H9 (cell line): ENCODE measurements around the gene NIM1K. TPM values are rescaled to one million over a fixed set of nuclear protein-coding genes. Genes with fewer than 3 reads are reported as not detected.
"Not testable (repeated sequence)": the region's sequence is repeated elsewhere in the genome, so short reads cannot be mapped to it uniquely, and the experiment has no call there.

Source experiments
- DNase-seq: peaks from one replicate; pipeline ENCODE4 v3.0.0-alpha.2; 2017
- H2AFZ ChIP-seq: one replicate; pipeline ENCODE4 v1.6.1; 2013; ENCODE audit warnings: mild to moderate bottlenecking, low read length, control low read depth, moderate library complexity
- H2AK5ac ChIP-seq: 2 replicates; pipeline ENCODE4 v1.6.1; 2013; ENCODE audit warnings: low read length, control low read depth, mixed read lengths; ENCODE audit not compliant: insufficient read length
- H2BK120ac ChIP-seq: one replicate; pipeline ENCODE4 v1.6.1; 2013; ENCODE audit warnings: low read depth, mild to moderate bottlenecking, low read length, control low read depth, inconsistent platforms; ENCODE audit not compliant: poor library complexity, severe bottlenecking
- H2BK12ac ChIP-seq: 2 replicates; pipeline ENCODE4 v1.6.1; 2013; ENCODE audit warnings: low read length, control low read depth, mixed read lengths, low read depth; ENCODE audit not compliant: insufficient read length
- H2BK15ac ChIP-seq: 2 replicates; pipeline ENCODE4 v1.6.1; 2013; ENCODE audit warnings: low read depth, low read length, control low read depth
- H2BK20ac ChIP-seq: one replicate; pipeline ENCODE4 v1.6.1; 2013; ENCODE audit warnings: low read depth, mild to moderate bottlenecking, low read length, control low read depth, inconsistent platforms; ENCODE audit not compliant: poor library complexity, severe bottlenecking
- H2BK5ac ChIP-seq: 2 replicates; pipeline ENCODE4 v1.6.1; 2013; ENCODE audit warnings: low read length, control low read depth, mixed read lengths; ENCODE audit not compliant: insufficient read length
- H3K14ac ChIP-seq: 2 replicates; pipeline ENCODE4 v1.6.1; 2013; ENCODE audit warnings: low read length, control low read depth; ENCODE audit not compliant: insufficient read depth
- H3K18ac ChIP-seq: 2 replicates; pipeline ENCODE4 v1.6.1; 2013; ENCODE audit warnings: low read depth, mild to moderate bottlenecking, mixed read lengths, low read length, control low read depth; ENCODE audit not compliant: insufficient read length
- H3K23ac ChIP-seq: 2 replicates; pipeline ENCODE4 v1.6.1; 2013; ENCODE audit warnings: low read length, control low read depth, mixed read lengths, low read depth; ENCODE audit not compliant: insufficient read length
- H3K23me2 ChIP-seq: 2 replicates; pipeline ENCODE4 v1.6.1; 2013; ENCODE audit warnings: low read depth, mild to moderate bottlenecking, mixed read lengths, low read length, control low read depth; ENCODE audit not compliant: insufficient read length, poor library complexity, severe bottlenecking
- H3K27ac ChIP-seq: 2 replicates; pipeline ENCODE4 v1.5.1; 2013; ENCODE audit warnings: low read length, control low read depth, mixed read lengths, low read depth; ENCODE audit not compliant: insufficient read length
- H3K27me3 ChIP-seq: 2 replicates; pipeline ENCODE4 v1.6.1; 2013; ENCODE audit warnings: low read length, control low read depth, inconsistent platforms; ENCODE audit not compliant: insufficient read depth
- H3K4ac ChIP-seq: 2 replicates; pipeline ENCODE4 v1.6.1; 2013; ENCODE audit warnings: low read depth, mild to moderate bottlenecking, control low read depth, inconsistent platforms, low read length, moderate library complexity
- H3K4me1 ChIP-seq: 2 replicates; pipeline ENCODE4 v1.6.1; 2013; ENCODE audit warnings: low read length, control low read depth, inconsistent platforms; ENCODE audit not compliant: insufficient read depth
- H3K4me2 ChIP-seq: 2 replicates; pipeline ENCODE4 v1.6.1; 2013; ENCODE audit warnings: low read length, control low read depth, mixed read lengths; ENCODE audit not compliant: insufficient read length, insufficient read depth
- H3K56ac ChIP-seq: 2 replicates; pipeline ENCODE4 v1.6.1; 2013; ENCODE audit warnings: low read depth, mild to moderate bottlenecking, mixed read lengths, low read length, control low read depth; ENCODE audit not compliant: insufficient read length
- H3K79me1 ChIP-seq: 2 replicates; pipeline ENCODE4 v1.6.1; 2013; ENCODE audit warnings: low read depth, mild to moderate bottlenecking, moderate library complexity, low read length, control low read depth, inconsistent platforms; ENCODE audit not compliant: insufficient read depth, poor library complexity, severe bottlenecking
- H3K79me2 ChIP-seq: 2 replicates; pipeline ENCODE4 v1.6.1; 2013; ENCODE audit warnings: low read length, control low read depth, inconsistent platforms; ENCODE audit not compliant: insufficient read depth
- H3K9ac ChIP-seq: 2 replicates; pipeline ENCODE4 v1.6.1; 2013; ENCODE audit warnings: low read length, control low read depth, mixed read lengths; ENCODE audit not compliant: insufficient read length; ENCODE audit errors: extremely low read depth
- H3K9me3 ChIP-seq: one replicate; pipeline ENCODE4 v1.6.1; 2013; ENCODE audit warnings: low read depth, low read length, inconsistent platforms; ENCODE audit not compliant: control insufficient read depth
- H3T11ph ChIP-seq: one replicate; pipeline ENCODE4 v1.6.1; 2013; ENCODE audit warnings: mild to moderate bottlenecking, low read length, control low read depth, inconsistent platforms
- H4K20me1 ChIP-seq: one replicate; pipeline ENCODE4 v1.6.1; 2013; ENCODE audit not compliant: control insufficient read depth, insufficient read length, insufficient read depth
- H4K5ac ChIP-seq: 2 replicates; pipeline ENCODE4 v1.6.1; 2013; ENCODE audit warnings: low read depth, mild to moderate bottlenecking, mixed read lengths, low read length, control low read depth; ENCODE audit not compliant: insufficient read length
- H4K8ac ChIP-seq: replicated peaks from 2 replicates; pipeline ENCODE4 v1.6.1; 2013; ENCODE audit warnings: low read length, control low read depth, mixed read lengths, low read depth; ENCODE audit not compliant: insufficient read length
- H4K91ac ChIP-seq: 2 replicates; pipeline ENCODE4 v1.6.1; 2013; ENCODE audit warnings: low read depth, mild to moderate bottlenecking, moderate library complexity, mixed read lengths, low read length, control low read depth; ENCODE audit not compliant: insufficient read length
- H3K27ac Mint-ChIP-seq, 3 experiments: 2 replicates in 2 of 3; 3 replicates in 1 of 3; pipeline ENCODE4 v1.8.0; 2020 to 2021; ENCODE audit warnings: mixed read lengths in 3 of 3, mild to moderate bottlenecking in 1 of 3, moderate library complexity in 1 of 3
- H3K27me3 Mint-ChIP-seq: 2 replicates; pipeline ENCODE4 v1.8.0; 2021; ENCODE audit warnings: low read depth, mild to moderate bottlenecking, moderate library complexity, mixed read lengths
- H3K36me3 Mint-ChIP-seq, 3 experiments: 2 replicates in 2 of 3; 3 replicates in 1 of 3; pipeline ENCODE4 v1.8.0; 2020 to 2021; ENCODE audit warnings: low read depth in 3 of 3, mixed read lengths in 3 of 3; ENCODE audit not compliant: insufficient read depth in 1 of 3
- H3K4me1 Mint-ChIP-seq, 2 experiments: 2 replicates each; pipeline ENCODE4 v1.8.0; 2020; ENCODE audit warnings: mixed read lengths in 2 of 2
- H3K4me3 Mint-ChIP-seq, 2 experiments: 2 replicates in 1 of 2; 3 replicates in 1 of 2; pipeline ENCODE4 v1.8.0; 2020 to 2021; ENCODE audit warnings: mild to moderate bottlenecking in 2 of 2, mixed read lengths in 2 of 2, moderate library complexity in 1 of 2
- H3K9me3 Mint-ChIP-seq, 2 experiments: 2 replicates in 1 of 2; 3 replicates in 1 of 2; pipeline ENCODE4 v1.8.0; 2020; ENCODE audit warnings: mild to moderate bottlenecking in 2 of 2, mixed read lengths in 2 of 2, moderate library complexity in 1 of 2
- WGBS: extraction: QIAGEN DNeasy Blood & Tissue Kit; methylation state at CpG from one replicate; pipeline ENCODE4 v1.1.7; 2013; ENCODE audit warnings: missing lambda C conversion rate, low lambda C conversion rate, mixed read lengths; ENCODE audit not compliant: insufficient read length; ENCODE audit errors: extremely low coverage; 5-methylcytosine and 5-hydroxymethylcytosine counted together
- total RNA-seq: library from RNA; stranded (reverse); gene quantifications from 2 replicates; pipeline ENCODE4 v1.2.1, GENCODE V29; 2021
- TF ChIP-seq, protein P1 (sequence below): fragments of 200-600 bp; sonication (generic); conservative IDR thresholded peaks from 3 replicates; pipeline ENCODE4 v1.8.0; 2021; ENCODE audit warnings: antibody characterized with exemption, mild to moderate bottlenecking

Gene NIM1K
- total RNA-seq, 1 experiment from 2014 or later: 0.07 TPM

DNA sequence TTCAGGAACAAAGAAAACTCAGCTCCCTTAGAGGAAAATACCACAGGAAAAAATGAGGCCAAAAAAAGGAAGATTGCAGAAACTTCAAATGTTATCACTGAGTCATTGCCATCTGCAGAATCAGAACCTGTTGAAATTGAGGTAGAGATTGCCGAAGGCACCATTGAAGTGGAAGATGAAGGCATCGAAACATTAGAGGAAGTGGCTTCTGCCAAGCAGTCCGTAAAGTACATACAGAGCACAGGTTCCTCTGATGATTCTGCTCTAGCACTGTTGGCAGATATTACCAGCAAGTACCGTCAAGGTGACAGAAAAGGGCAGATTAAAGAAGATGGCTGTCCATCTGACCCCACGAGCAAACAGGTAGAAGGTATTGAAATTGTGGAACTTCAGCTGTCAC lies 30.8 kb upstream of the NIM1K start:
- no CpG with 5 or more reads among the region's 5 CpGs for WGBS
- peaks cover 25 to 64% (median 39%) of the 10 kb centered on the region in 3 experiments; a peak in 6 of 7 replicates for H3K36me3 Mint-ChIP-seq
- TF ChIP-seq, protein P1, sequence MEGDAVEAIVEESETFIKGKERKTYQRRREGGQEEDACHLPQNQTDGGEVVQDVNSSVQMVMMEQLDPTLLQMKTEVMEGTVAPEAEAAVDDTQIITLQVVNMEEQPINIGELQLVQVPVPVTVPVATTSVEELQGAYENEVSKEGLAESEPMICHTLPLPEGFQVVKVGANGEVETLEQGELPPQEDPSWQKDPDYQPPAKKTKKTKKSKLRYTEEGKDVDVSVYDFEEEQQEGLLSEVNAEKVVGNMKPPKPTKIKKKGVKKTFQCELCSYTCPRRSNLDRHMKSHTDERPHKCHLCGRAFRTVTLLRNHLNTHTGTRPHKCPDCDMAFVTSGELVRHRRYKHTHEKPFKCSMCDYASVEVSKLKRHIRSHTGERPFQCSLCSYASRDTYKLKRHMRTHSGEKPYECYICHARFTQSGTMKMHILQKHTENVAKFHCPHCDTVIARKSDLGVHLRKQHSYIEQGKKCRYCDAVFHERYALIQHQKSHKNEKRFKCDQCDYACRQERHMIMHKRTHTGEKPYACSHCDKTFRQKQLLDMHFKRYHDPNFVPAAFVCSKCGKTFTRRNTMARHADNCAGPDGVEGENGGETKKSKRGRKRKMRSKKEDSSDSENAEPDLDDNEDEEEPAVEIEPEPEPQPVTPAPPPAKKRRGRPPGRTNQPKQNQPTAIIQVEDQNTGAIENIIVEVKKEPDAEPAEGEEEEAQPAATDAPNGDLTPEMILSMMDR: no peak
- H3K27me3 Mint-ChIP-seq: no peaks in the 10 kb centered on the region
- no peak overlapping the region for H4K5ac ChIP-seq
- no peak overlapping the region for H3K4me2 ChIP-seq
- no peak overlapping the region for H2AK5ac ChIP-seq
- no peak overlapping the region for H3T11ph ChIP-seq
- no peaks in the 10 kb centered on the region for H3K23me2 ChIP-seq
- no peak overlapping the region for H3K27ac Mint-ChIP-seq
- no peak for DNase-seq
- no peak overlapping the region for H3K4me3 Mint-ChIP-seq
- H3K18ac ChIP-seq: no peak overlapping the region
- H3K4me1 Mint-ChIP-seq: peaks cover 8 to 9% of the 10 kb centered on the region in 2 experiments
- H4K20me1 ChIP-seq: no peaks in the 10 kb centered on the region
- no peak overlapping the region for H2BK15ac ChIP-seq
- no peak overlapping the region for H3K9ac ChIP-seq
- no peaks in the 10 kb centered on the region for H3K9me3 Mint-ChIP-seq
- no peak overlapping the region for H4K8ac ChIP-seq
- H2BK5ac ChIP-seq: no peak overlapping the region
- no peak overlapping the region for H3K56ac ChIP-seq
- H3K9me3 ChIP-seq: no peaks in the 10 kb centered on the region
- no peak overlapping the region for H2BK120ac ChIP-seq
- no peaks in the 10 kb centered on the region for H3K27me3 ChIP-seq
- H2AFZ ChIP-seq: no peak overlapping the region
- H2BK12ac ChIP-seq: no peak overlapping the region
- no peaks in the 10 kb centered on the region for H3K79me1 ChIP-seq
- H3K23ac ChIP-seq: no peak overlapping the region
- H4K91ac ChIP-seq: no peak overlapping the region
- peaks cover 3% of the 10 kb centered on the region; the same call in 1 of the 2 replicates for H3K4me1 ChIP-seq
- H3K14ac ChIP-seq: no peak overlapping the region
- H2BK20ac ChIP-seq: no peak overlapping the region
- H3K79me2 ChIP-seq: no peaks in the 10 kb centered on the region
- H3K27ac ChIP-seq: no peak overlapping the region
- no peak overlapping the region for H3K4ac ChIP-seq

DNA sequence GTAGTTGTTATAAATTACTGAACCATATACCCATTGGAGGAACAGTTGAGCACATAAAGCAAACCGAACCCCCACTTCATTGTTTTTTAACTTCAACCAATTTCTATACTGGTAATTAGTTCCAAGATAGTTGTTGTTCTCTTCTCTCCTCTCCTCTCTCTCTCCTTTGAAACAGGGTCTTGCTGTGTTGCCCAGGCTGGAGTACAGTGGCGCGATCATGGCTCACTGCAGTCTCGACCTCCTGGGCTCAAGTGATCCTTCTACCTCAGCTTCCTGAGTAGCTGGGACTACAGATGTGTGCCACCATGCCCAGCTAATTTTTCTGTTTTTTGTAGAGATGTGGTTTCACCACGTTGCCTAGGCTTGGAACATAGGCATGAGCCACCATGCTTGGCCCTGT lies 27.2 kb upstream of the NIM1K start:
- not testable (repeated sequence) for H3K23me2 ChIP-seq, H3K9ac ChIP-seq, H3K4ac ChIP-seq, H4K91ac ChIP-seq, H3K27me3 Mint-ChIP-seq, H2BK20ac ChIP-seq, H2AK5ac ChIP-seq, H2BK15ac ChIP-seq, H3K79me2 ChIP-seq, H2BK5ac ChIP-seq, H4K5ac ChIP-seq, H3K9me3 Mint-ChIP-seq, H3T11ph ChIP-seq, H3K27ac ChIP-seq, H3K18ac ChIP-seq, DNase-seq, H3K23ac ChIP-seq, H3K4me2 ChIP-seq, H3K56ac ChIP-seq, H4K20me1 ChIP-seq, H3K14ac ChIP-seq, H4K8ac ChIP-seq, H2AFZ ChIP-seq, H3K4me1 Mint-ChIP-seq, H3K4me3 Mint-ChIP-seq, H2BK120ac ChIP-seq, H3K79me1 ChIP-seq, H2BK12ac ChIP-seq, H3K4me1 ChIP-seq, H3K9me3 ChIP-seq, H3K27me3 ChIP-seq, H3K27ac Mint-ChIP-seq
- WGBS: no CpG with 5 or more reads among the region's 5 CpGs
- peaks cover 24 to 64% (median 35%) of the 10 kb centered on the region in 3 experiments; a peak in 6 of 7 replicates for H3K36me3 Mint-ChIP-seq
